Measurements from ENCODE around the gene ABCF2.

Gene ABCF2

DNA sequence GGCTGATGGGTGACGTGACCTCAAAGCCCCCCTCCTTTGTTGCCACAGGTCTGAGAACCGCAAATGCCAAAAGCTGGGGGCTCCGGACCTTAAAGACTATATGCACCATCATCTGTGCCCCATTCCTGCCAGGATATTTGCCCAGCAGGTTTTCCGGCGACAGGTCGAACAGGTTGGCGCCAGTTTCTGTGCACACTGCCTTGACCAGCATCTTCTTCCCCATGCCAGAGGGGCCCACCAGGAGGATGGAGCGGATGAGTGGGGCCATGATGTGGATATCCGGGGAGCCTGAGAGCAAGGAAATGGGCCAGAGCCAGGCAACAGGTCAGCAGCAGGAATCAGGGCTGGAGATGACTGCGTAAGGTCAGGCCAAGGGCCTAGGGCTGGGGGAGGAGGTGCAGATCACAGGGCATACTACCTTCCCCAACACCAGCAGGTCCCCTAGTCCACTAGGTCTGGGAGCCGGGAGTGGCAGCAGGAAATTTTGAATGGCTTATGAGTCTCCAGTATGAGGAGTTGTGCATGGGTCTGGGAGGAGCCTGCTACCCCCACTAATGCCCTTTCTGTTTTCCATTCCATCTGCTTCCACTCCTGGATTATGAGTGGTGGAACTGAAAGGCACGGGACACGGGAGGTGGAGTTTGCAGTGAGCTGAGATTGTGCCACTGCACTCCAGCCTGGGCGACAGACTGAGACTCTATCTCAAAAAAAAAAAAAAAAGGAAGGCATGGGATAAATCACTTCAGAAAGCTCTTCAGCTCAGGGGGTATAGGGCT lies 33.6 kb downstream of the ABCF2 start:
- H3K27me3 ChIP-seq (ENCODE audit: insufficient read depth, poor library complexity, severe bottlenecking): peaks cover 29% of the 10 kb centered on the region
- H3K4me3 ChIP-seq (ENCODE audit: severe bottlenecking): no peak overlapping the region

DNA sequence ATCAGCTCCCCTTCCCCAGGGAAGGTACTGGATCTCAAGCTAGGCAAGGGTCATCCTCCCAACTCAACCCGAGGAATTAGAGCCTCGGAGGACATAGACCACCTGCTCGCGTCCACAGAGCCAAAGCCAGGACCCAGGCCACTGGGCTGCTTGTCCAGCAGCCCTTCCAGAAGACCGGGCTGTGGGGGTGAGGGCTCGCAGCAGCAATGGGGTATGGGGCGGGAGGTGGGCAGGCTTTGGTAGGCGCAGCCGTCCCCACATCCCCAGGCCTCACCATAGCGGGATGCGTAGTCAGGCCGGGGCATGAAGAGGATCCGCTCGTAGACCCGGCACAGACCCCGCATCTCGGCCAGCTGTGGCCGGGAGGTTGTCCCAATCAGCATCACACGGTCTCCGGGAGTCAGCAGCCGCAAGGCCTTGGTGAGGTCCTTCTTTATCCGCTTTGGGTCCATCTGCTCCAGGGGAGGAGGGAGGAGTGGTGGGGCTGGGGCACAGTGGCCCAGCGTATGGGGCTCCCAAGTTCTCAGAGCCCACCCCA lies 34.9 kb downstream of the ABCF2 start:
- Histone ChIP-seq H3K36me3 (ENCODE audit: low read depth) (no peaks in the 10 kb centered on the region), H3K4me1 (ENCODE audit: insufficient read depth, poor library complexity, severe bottlenecking) (no peaks in the 10 kb centered on the region), H3K4me3 (ENCODE audit: severe bottlenecking) (no peak overlapping the region), H3K9me3 (ENCODE audit: severe bottlenecking) (no peaks in the 10 kb centered on the region), H3K27ac (ENCODE audit: poor library complexity, severe bottlenecking) (no peak overlapping the region), H3K27me3 (ENCODE audit: insufficient read depth, poor library complexity, severe bottlenecking) (peaks cover 25% of the 10 kb centered on the region)
- TF ChIP-seq, protein P1, sequence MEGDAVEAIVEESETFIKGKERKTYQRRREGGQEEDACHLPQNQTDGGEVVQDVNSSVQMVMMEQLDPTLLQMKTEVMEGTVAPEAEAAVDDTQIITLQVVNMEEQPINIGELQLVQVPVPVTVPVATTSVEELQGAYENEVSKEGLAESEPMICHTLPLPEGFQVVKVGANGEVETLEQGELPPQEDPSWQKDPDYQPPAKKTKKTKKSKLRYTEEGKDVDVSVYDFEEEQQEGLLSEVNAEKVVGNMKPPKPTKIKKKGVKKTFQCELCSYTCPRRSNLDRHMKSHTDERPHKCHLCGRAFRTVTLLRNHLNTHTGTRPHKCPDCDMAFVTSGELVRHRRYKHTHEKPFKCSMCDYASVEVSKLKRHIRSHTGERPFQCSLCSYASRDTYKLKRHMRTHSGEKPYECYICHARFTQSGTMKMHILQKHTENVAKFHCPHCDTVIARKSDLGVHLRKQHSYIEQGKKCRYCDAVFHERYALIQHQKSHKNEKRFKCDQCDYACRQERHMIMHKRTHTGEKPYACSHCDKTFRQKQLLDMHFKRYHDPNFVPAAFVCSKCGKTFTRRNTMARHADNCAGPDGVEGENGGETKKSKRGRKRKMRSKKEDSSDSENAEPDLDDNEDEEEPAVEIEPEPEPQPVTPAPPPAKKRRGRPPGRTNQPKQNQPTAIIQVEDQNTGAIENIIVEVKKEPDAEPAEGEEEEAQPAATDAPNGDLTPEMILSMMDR (IDR thresholded peaks at IDR 0.05; ENCODE audit: poor library complexity, severe bottlenecking): no peak
- ATAC-seq (ENCODE audit: low read depth) (no peak), DNase-seq (ENCODE audit: low spot score) (no peak)

More for the DNA sequence above, 33.6 kb downstream of the ABCF2 start:
- Histone ChIP-seq H3K9me3 (ENCODE audit: severe bottlenecking) (no peaks in the 10 kb centered on the region), H3K36me3 (ENCODE audit: low read depth) (no peaks in the 10 kb centered on the region), H3K4me1 (ENCODE audit: insufficient read depth, poor library complexity, severe bottlenecking) (no peaks in the 10 kb centered on the region), H3K27ac (ENCODE audit: poor library complexity, severe bottlenecking) (no peak overlapping the region)
- ATAC-seq (ENCODE audit: low read depth) (no peak), DNase-seq (ENCODE audit: low spot score) (no peak)
- TF ChIP-seq, protein P1 (IDR thresholded peaks at IDR 0.05; ENCODE audit: poor library complexity, severe bottlenecking): no peak

- ATAC-seq (ENCODE audit: low read depth): no peak
- no peak overlapping the region for H3K27ac ChIP-seq (ENCODE audit: poor library complexity, severe bottlenecking)
- H3K4me1 ChIP-seq (ENCODE audit: insufficient read depth, poor library complexity, severe bottlenecking): no peaks in the 10 kb centered on the region
- no peaks in the 10 kb centered on the region for H3K9me3 ChIP-seq (ENCODE audit: severe bottlenecking)
- TF ChIP-seq, protein P1 (IDR thresholded peaks at IDR 0.05; ENCODE audit: poor library complexity, severe bottlenecking): no peak
- H3K27me3 ChIP-seq (ENCODE audit: insufficient read depth, poor library complexity, severe bottlenecking): peaks cover 21% of the 10 kb centered on the region
- DNase-seq (ENCODE audit: low spot score): no peak
- no peak overlapping the region for H3K4me3 ChIP-seq (ENCODE audit: severe bottlenecking)
- no peaks in the 10 kb centered on the region for H3K36me3 ChIP-seq (ENCODE audit: low read depth)
Observed at GRCh38 chr7:151191544-151191943, 35.5 kb downstream of the ABCF2 start.

GRCh38 chr7:151189038-151189437 lies 38.0 kb downstream of the ABCF2 start:
- no peaks in the 10 kb centered on the region for H3K4me1 ChIP-seq (ENCODE audit: insufficient read depth, poor library complexity, severe bottlenecking)
- no peak overlapping the region for H3K4me3 ChIP-seq (ENCODE audit: severe bottlenecking)
- no peak overlapping the region for H3K27ac ChIP-seq (ENCODE audit: poor library complexity, severe bottlenecking)
- no peak for DNase-seq (ENCODE audit: low spot score)
- no peaks in the 10 kb centered on the region for H3K9me3 ChIP-seq (ENCODE audit: severe bottlenecking)
- H3K36me3 ChIP-seq (ENCODE audit: low read depth): no peaks in the 10 kb centered on the region
- H3K27me3 ChIP-seq (ENCODE audit: insufficient read depth, poor library complexity, severe bottlenecking): peaks cover 15% of the 10 kb centered on the region
- ATAC-seq (ENCODE audit: low read depth): no peak
- TF ChIP-seq, protein P1 (IDR thresholded peaks at IDR 0.05; ENCODE audit: poor library complexity, severe bottlenecking): no peak

DNA sequence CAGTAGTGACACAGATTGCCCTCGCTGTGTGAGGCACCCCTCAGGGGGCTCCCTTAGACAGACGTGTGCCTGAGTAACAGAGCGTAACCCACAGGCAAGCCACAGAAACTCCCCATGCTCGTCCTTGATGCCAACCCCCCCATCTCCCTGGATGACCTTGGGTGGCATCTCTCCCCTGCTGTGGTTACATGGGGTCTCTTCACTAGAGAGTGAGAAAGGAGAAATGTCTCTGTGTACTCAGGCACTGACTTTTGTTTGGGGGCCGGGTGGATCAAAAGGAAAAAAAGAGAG lies 38.8 kb downstream of the ABCF2 start:
- TF ChIP-seq, protein P1 (IDR thresholded peaks at IDR 0.05; ENCODE audit: poor library complexity, severe bottlenecking): no peak
- H3K36me3 ChIP-seq (ENCODE audit: low read depth): no peaks in the 10 kb centered on the region
- no peaks in the 10 kb centered on the region for H3K4me1 ChIP-seq (ENCODE audit: insufficient read depth, poor library complexity, severe bottlenecking)
- H3K9me3 ChIP-seq (ENCODE audit: severe bottlenecking): no peaks in the 10 kb centered on the region
- H3K4me3 ChIP-seq (ENCODE audit: severe bottlenecking): no peak overlapping the region
- H3K27ac ChIP-seq (ENCODE audit: poor library complexity, severe bottlenecking): no peak overlapping the region
- DNase-seq (ENCODE audit: low spot score) (no peak), ATAC-seq (ENCODE audit: low read depth) (no peak)
- H3K27me3 ChIP-seq (ENCODE audit: insufficient read depth, poor library complexity, severe bottlenecking): peaks cover 15% of the 10 kb centered on the region
